RWPE2 (cell line): ENCODE measurements around the gene UBALD2.

ENCODE experiments used
- ATAC-seq: fragments of 200-7000 bp; cut with Tn5 transposase; 3 replicates; pipeline ENCODE4 v1.9.1; 2021; ENCODE audit warnings: low read depth
- DNase-seq: peaks from one replicate; pipeline ENCODE4 v3.0.0-alpha.2; 2020; ENCODE audit warnings: low spot score
- H3K27ac ChIP-seq: fragments of 450-650 bp; 2 replicates; pipeline ENCODE4 v1.5.1; 2017; ENCODE audit warnings: mild to moderate bottlenecking; ENCODE audit not compliant: poor library complexity, severe bottlenecking
- H3K27me3 ChIP-seq: fragments of 250-450 bp; sonication (Bioruptor Pico); 2 replicates; pipeline ENCODE4 v1.5.1; 2021; ENCODE audit warnings: mild to moderate bottlenecking, moderate library complexity; ENCODE audit not compliant: insufficient read depth, poor library complexity, severe bottlenecking
- H3K36me3 ChIP-seq: fragments of 250-450 bp; sonication (Bioruptor Pico); 2 replicates; pipeline ENCODE4 v1.5.1; 2020; ENCODE audit warnings: low read depth, mild to moderate bottlenecking, moderate library complexity
- H3K4me1 ChIP-seq: fragments of 250-450 bp; sonication (Bioruptor Pico); 2 replicates; pipeline ENCODE4 v1.5.1; 2021; ENCODE audit warnings: mild to moderate bottlenecking, moderate library complexity; ENCODE audit not compliant: insufficient read depth, poor library complexity, severe bottlenecking
- H3K4me3 ChIP-seq: fragments of 250-450 bp; sonication (Bioruptor Pico); 2 replicates; pipeline ENCODE4 v1.5.1; 2021; ENCODE audit warnings: mild to moderate bottlenecking, moderate library complexity; ENCODE audit not compliant: severe bottlenecking
- H3K9me3 ChIP-seq: fragments of 250-450 bp; sonication (Bioruptor Pico); 2 replicates; pipeline ENCODE4 v1.5.1; 2021; ENCODE audit warnings: mild to moderate bottlenecking, moderate library complexity; ENCODE audit not compliant: severe bottlenecking
- TF ChIP-seq, protein P1 (sequence below): fragments of 450-650 bp; IDR thresholded peaks from one replicate; pipeline ENCODE4 v1.5.1; 2017; ENCODE audit warnings: mild to moderate bottlenecking, moderate library complexity; ENCODE audit not compliant: poor library complexity, severe bottlenecking

Gene UBALD2

DNA sequence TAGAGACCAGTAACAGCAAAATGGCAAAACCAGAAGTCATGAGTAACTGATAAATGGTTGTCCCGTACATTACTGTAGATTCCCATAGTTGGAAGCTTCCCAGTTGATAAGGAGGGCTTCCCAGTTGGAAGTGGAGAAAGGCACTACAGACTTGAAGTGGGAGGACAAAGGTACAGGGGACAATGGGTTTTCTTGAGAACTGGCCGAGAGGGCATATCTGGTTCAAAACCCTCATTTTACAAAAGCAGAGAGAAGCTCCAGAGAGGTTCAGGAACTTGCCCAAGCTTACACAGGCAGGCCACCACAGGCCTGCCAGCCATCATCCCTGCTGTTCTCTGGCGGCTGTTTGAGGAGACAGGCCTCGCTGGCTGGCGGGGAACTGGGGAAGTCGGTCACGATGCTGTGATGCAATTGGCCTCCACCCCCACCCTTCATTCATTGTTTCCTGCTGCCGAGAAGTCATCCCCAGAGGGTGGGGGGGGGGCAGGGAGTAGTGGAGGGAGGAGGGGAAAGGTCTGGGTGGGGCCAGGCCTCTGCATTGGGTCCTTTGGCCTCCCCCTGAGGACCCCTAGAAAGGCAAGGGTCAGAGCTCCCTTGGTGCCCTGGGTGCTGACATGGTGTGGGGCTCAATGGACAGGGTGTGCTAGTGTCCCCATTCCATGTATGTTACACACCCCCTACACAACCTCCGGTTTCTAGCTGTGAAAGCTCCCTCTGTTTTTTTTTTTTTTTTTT lies 3.0 kb downstream of the UBALD2 start:
- no peak overlapping the region for H3K4me3 ChIP-seq
- peaks cover 36% of the 10 kb centered on the region for H3K4me1 ChIP-seq
- H3K9me3 ChIP-seq, result no peaks in the 10 kb centered on the region
- H3K36me3 ChIP-seq, result peaks cover 21% of the 10 kb centered on the region
- no peaks in the 10 kb centered on the region for H3K27me3 ChIP-seq
- H3K27ac ChIP-seq, result peak overlapping the region; percentile 75
- TF ChIP-seq, protein P1, sequence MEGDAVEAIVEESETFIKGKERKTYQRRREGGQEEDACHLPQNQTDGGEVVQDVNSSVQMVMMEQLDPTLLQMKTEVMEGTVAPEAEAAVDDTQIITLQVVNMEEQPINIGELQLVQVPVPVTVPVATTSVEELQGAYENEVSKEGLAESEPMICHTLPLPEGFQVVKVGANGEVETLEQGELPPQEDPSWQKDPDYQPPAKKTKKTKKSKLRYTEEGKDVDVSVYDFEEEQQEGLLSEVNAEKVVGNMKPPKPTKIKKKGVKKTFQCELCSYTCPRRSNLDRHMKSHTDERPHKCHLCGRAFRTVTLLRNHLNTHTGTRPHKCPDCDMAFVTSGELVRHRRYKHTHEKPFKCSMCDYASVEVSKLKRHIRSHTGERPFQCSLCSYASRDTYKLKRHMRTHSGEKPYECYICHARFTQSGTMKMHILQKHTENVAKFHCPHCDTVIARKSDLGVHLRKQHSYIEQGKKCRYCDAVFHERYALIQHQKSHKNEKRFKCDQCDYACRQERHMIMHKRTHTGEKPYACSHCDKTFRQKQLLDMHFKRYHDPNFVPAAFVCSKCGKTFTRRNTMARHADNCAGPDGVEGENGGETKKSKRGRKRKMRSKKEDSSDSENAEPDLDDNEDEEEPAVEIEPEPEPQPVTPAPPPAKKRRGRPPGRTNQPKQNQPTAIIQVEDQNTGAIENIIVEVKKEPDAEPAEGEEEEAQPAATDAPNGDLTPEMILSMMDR, result no peak
- ATAC-seq (peak; percentile 5; the same call in 2 of the 3 replicates), DNase-seq (no peak)

DNA sequence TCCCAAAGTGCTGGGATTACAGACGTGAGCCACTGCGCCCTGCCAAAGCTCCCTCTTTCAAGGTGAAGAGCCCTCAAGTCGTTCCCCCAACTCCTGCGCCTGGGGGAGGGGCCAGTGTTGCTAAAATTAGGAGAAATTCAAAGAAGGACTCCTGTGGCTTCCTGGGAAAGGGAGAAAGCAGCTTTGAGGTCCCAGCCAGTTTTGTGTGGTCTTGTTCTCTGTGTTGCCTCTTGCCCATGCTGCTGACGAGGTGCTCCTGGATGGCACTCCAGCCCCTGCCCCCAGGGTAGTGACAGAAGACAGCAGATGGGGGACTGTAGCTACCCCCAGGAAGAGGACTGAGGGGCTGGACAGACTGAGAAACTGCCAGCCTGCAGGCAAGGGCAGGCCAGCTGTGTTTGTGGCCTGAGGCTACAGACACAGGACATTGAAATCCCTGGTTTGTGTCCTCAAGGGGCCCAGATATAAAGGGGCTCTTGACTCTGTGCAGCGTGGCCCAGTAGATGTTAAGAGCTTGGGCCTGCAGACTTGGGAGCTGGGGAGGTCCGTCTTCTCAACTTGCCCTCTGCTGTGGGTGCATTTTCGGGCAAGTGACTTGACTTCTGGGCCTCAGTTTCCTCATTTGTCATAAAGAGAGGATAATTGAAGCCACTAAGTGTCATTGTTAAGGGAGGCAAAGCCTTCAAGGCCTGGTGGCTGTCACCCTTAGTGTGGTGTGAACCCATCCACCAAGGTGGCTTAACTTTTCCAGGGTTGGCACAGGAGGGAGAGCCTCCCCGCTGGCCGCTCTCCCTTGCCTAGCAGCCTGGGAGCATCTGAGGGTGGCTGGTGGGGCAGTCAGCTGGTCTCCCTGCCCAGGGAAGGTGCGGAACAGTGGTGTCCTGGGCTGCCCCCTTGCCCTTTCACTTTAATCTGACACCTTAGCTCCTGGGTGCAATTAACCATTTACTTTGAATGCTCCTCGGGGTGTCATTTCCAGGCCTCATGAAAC lies 4.1 kb downstream of the UBALD2 start:
- Histone ChIP-seq H3K27ac (peak overlapping the region; percentile 75), H3K27me3 (no peaks in the 10 kb centered on the region), H3K4me3 (no peak overlapping the region), H3K4me1 (peaks cover 25% of the 10 kb centered on the region), H3K36me3 (peaks cover 21% of the 10 kb centered on the region), H3K9me3 (no peaks in the 10 kb centered on the region)
- DNase-seq (no peak), ATAC-seq (no peak)
- TF ChIP-seq, protein P1, result no peak

DNA sequence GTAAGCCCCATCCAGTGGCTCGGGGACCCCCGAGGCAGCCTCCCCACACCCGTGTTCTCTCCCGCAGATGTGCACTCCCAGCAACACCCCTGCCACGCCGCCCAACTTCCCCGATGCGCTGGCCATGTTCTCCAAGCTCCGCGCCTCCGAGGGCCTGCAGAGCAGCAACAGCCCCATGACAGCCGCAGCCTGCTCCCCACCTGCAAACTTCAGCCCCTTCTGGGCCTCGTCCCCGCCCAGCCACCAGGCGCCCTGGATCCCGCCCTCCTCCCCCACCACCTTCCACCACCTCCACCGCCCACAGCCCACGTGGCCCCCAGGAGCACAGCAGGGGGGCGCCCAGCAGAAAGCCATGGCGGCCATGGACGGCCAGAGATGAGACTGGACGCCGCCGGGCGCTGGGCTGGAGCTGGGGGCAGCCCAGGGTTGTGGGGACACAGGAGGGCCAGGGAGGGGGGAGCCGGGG lies 5.0 kb downstream of the UBALD2 start:
- no peaks in the 10 kb centered on the region for H3K9me3 ChIP-seq
- peaks cover 22% of the 10 kb centered on the region for H3K4me1 ChIP-seq
- TF ChIP-seq, protein P1, result no peak
- H3K4me3 ChIP-seq, result no peak overlapping the region
- peaks cover 21% of the 10 kb centered on the region for H3K36me3 ChIP-seq
- DNase-seq (no peak), ATAC-seq (no peak)
- H3K27me3 ChIP-seq, result no peaks in the 10 kb centered on the region
- H3K27ac ChIP-seq, result no peak overlapping the region

DNA sequence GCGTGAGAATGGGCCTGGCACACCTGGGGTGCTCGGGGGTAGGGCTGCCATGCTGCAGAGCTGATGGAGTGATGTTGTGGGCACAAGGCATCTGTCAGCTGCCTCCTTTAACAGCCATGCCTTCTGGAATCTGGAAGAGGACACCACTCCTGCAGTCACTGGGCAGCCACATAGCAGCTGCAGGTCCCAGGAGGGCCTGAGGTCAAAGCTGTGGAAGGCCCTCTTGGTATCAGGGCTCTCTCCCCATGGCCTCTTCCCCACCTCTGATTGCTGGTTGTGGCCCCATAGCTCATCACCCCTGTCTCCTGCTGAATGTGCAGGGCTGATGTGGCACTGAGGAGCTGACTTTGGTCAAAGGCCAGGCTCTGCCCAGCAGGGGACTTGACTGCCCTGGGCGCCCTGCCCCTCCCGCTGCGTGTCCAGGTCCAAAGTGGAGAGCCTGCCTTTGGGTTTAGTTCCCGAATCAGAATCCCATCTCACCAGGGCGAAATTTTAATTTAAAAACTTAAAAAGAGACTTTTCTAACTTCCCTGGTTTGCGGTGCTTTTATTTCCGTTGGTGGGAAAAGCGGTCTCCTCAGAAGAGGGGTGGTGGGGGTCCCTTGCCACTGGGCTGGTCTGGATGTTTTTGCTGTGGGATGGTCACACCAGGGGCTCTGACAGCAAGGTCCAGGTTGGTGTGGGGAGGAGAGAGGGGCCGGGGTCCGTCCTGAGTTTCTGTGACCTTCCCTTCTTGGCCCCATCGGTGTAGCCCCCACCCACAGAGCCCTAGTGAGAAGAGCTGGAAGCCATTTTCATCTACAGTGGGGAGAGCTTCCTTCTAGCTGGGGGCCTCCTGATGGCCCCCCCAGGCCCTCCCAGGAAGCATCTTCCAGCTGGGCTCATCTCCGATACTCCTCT lies 5.9 kb downstream of the UBALD2 start:
- Histone ChIP-seq H3K36me3 (peaks cover 21% of the 10 kb centered on the region), H3K27ac (no peak overlapping the region), H3K9me3 (no peaks in the 10 kb centered on the region), H3K4me1 (peaks cover 22% of the 10 kb centered on the region), H3K27me3 (no peaks in the 10 kb centered on the region), H3K4me3 (no peak overlapping the region)
- DNase-seq (no peak), ATAC-seq (no peak)
- TF ChIP-seq, protein P1, result no peak
